ENCODE data around the gene MUC3A.
"Not testable (repeated sequence)": the region's sequence is repeated elsewhere in the genome, so short reads cannot be mapped to it uniquely, and the experiment has no call there.

The MUC3A gene

DNA sequence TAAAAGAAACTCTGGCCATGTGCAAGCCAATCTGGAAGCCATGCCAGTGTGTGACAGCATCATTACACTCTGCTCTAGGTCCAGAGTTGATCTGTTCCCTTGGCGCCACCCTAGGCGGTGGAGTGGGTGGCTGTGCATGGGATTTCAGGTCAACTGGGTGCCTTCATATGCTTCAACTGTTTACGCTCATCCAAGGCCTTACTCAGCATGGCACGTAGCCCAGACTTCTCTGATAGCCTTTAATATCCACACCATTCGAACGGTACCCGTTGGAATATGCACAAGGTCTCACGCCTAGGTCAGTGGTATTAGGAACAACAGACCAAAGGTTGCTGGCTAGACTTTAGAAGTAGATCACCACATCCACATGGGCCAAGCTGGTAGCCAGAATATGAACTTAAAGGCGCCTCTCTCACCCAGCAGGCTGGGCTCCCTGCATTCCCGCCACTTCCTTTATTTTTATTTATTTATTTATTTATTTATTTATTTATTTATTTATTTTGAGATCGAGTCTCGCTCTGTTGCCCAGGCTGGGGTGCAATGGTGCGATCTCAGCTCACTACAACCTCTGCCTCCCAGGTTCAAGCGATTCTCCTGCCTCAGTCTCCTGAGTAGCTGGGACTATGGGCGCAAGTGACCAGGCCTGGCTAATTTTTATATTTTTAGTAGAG, 35.0 kb upstream of the MUC3A start:
- TF ChIP-seq, protein P1, sequence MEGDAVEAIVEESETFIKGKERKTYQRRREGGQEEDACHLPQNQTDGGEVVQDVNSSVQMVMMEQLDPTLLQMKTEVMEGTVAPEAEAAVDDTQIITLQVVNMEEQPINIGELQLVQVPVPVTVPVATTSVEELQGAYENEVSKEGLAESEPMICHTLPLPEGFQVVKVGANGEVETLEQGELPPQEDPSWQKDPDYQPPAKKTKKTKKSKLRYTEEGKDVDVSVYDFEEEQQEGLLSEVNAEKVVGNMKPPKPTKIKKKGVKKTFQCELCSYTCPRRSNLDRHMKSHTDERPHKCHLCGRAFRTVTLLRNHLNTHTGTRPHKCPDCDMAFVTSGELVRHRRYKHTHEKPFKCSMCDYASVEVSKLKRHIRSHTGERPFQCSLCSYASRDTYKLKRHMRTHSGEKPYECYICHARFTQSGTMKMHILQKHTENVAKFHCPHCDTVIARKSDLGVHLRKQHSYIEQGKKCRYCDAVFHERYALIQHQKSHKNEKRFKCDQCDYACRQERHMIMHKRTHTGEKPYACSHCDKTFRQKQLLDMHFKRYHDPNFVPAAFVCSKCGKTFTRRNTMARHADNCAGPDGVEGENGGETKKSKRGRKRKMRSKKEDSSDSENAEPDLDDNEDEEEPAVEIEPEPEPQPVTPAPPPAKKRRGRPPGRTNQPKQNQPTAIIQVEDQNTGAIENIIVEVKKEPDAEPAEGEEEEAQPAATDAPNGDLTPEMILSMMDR (conservative IDR thresholded peaks at IDR 0.05; ENCODE audit: low read depth, low read length): no peak
- no peak for DNase-seq (ENCODE audit: low read depth)
- no peak overlapping the region for H3K4me3 ChIP-seq (ENCODE audit: low read length)

DNA sequence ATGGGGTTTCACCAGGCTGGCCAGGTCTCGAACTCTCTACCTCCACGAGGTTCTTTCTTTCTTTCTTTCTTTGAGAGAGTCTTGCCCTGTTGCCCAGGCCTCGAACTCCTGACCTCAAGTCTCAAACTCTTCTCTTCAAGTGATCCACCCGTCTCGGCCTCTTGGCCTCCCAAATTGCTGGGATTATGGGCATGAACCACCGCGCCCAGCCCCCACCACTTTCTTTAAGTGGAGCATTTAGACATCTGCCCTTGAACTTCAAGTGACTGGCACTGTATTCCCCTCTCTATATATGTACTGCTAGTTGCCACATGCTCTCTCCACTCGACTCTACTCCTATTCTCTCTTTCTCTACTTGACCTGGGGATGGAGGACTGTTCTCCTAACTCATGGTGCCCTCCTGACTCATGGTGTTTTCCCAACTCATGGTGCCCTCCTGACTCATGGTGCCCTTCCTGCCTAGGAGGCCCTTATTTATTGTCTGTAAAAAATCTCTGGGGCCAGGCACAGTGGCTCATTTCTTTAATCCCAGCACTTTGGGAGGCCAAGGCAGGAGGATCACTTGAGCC, 34.4 kb upstream of the MUC3A start:
- no peak for DNase-seq (ENCODE audit: low read depth)
- TF ChIP-seq, protein P1 (conservative IDR thresholded peaks at IDR 0.05; ENCODE audit: low read depth, low read length): no peak
- H3K4me3 ChIP-seq (ENCODE audit: low read length): no peak overlapping the region

DNA sequence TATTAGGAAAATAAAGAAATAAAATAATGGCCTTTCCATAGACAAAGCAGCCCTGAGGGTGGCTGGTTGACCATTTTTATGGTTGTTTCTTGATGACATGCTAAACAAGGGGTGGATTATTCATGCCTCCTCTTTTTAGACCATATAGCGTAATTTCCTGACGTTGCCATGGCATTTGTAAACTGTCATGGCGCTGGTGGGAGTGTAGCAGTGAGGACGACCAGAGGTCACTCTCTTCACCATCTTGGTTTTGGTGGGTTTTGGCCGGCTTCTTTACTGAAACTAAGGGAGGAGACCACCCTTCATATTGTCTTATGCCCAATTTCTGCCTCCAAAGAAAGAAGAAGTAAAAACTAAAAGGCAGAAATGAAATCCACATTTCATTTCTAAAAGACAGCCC, 30.0 kb upstream of the MUC3A start:
- not testable (repeated sequence) for DNase-seq (ENCODE audit: low read depth); H3K4me3 ChIP-seq (ENCODE audit: low read length)

DNA sequence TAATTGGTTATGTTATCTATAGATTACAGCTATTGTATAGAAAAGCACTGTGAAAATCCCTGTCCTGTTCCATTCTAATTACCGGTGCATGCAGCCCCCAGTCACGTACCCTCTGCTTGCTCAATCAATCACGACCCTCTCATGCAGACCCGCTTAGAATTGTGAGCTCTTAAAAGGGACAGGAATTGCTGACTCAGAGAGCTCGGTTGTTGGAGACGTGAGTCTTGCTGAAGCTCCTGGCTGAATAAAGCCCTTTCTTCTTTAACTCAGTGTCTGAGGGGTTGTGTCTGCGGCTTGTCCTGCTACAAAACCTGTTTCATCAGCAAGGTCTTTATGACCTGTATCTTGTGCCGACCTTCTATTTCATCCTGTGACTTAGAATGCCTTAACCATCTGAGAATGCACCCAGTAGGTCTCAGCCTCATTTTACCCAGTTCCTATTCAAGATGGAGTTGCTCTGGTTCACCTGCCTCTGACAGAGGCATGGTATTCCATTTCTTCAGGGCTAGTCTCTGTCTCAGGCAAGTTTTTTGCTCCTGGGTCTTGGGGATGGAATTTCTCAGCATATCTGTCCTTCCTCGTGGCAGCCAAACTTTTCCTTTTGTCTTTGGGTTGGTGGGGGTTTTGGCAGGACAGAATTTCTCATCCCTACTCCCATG, 29.4 kb upstream of the MUC3A start:
- H3K4me3 ChIP-seq (ENCODE audit: low read length); DNase-seq (ENCODE audit: low read depth): not testable (repeated sequence)

DNA sequence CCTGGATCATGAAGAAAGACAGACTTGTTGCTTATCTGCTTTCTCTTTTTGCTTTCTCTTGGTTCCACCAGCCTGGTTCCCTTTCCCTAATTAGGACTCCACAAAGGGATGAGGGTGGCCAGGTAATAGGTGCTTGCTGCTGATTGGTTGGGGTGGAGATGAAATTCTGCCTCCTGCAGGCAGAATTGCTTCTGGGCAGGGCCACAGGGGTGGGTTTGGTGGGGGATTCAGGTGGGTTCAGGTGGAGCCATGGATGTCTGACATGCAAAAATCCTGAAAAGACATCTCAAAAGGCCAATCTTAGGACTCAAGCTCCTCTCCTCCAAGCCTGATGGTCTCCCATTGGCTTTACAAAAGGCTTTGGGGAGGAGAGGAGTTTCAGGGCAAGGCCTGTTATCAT, 28.3 kb upstream of the MUC3A start:
- H3K4me3 ChIP-seq (ENCODE audit: low read length): no peak overlapping the region
- no peak for DNase-seq (ENCODE audit: low read depth)
- TF ChIP-seq, protein P1 (conservative IDR thresholded peaks at IDR 0.05; ENCODE audit: low read depth, low read length): no peak

DNA sequence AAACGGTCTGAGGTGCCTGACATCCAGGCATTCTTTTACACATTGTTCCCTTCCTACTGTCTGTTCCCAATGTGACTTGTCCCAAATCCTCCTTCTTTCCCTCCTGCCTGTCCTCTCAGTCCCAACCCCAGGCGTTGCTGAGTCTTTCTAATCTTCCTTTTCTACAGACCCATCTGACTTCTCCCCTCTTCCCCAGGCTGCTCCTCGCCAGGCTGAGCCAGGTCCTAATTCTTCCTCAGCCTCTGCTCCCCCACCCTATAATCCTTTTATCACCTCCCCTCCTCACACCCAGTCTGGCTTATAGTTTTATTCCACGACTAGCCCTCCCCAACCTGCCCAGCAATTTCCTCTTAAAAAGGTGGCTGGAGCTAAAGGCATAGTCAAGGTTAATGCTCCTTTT, 25.7 kb upstream of the MUC3A start:
- not testable (repeated sequence) for DNase-seq (ENCODE audit: low read depth); H3K4me3 ChIP-seq (ENCODE audit: low read length)

DNA sequence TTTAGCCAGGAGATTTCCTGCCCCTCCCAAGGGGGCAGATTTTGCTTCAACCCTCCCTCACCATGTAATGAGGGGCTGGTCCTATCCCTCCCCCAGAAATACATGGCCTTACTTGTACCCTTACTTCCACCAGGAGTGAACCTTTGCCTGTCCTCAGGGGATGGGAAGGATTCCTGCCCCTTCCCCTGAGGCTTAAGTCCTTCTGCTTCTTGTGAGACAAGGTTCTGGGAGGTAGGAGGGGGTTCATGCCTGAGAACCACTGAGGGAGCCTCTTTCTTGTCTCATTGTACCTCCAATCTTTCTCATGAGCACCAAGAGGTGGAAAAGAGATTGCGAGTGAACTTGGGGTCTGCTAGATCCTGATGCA, 19.5 kb upstream of the MUC3A start:
- DNase-seq (ENCODE audit: low read depth): no peak
- no peak overlapping the region for H3K4me3 ChIP-seq (ENCODE audit: low read length)
- TF ChIP-seq, protein P1 (conservative IDR thresholded peaks at IDR 0.05; ENCODE audit: low read depth, low read length): no peak

DNA sequence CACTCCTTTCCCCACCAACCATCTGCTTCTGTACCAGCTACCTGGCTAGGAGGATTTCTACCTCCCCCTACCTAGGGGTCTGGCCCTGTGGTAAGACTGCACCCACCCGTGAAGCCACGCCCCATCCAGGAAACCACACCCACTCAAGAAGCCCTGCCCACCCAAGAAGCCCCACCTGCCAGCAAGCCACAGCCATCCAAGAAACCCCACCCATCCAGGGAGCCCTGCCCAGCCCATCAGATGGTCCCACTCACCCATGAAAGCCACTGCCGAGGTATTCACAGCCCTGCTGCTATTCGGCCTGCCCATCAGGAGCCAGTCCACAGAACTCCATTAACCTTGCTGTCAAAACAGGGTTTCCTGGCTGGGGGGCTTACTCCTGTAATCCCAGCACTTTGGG, 15.6 kb upstream of the MUC3A start:
- no peak overlapping the region for H3K4me3 ChIP-seq (ENCODE audit: low read length)
- no peak for DNase-seq (ENCODE audit: low read depth)
- TF ChIP-seq, protein P1 (conservative IDR thresholded peaks at IDR 0.05; ENCODE audit: low read depth, low read length): no peak

DNA sequence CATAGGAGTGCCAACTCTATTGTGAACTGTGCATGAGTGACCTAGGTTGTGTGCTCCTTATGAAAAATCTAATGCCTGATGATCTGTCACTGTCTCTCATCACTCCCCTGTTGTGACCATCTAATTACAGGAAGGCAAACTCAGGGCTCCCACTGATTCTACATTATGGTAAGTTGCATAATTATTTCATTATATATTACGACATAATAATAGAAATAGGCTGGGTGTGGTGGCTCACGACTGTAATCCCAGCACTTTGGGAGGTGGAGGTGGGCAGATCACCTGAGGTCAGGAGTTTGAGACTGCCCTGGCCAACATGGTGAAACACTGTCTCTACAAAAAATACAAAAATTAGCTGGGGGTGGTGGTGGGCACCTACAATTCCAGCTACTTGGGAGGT, 14.0 kb upstream of the MUC3A start:
- DNase-seq (ENCODE audit: low read depth); H3K4me3 ChIP-seq (ENCODE audit: low read length): not testable (repeated sequence)

DNA sequence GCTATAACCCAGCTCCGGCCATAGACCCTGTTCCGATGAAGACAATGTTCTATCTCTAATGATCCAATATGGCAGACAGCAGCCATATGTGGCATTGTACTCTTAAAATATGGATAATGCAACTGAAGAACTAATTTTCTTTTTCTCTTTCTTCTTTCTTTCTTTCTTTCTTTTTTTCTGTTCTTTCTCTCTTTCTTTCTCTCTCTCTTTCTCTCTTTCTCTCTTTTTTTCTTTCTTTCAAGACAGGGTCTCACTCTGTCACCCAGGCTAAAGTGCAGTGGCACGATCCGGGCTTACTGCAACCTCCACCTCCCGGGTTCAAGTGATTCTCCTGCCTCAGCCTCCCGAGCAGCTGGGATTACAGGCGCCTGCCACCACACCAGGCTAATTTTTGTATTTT, 13.2 kb upstream of the MUC3A start:
- H3K4me3 ChIP-seq (ENCODE audit: low read length): not testable (repeated sequence)

More for the DNA sequence above, 13.2 kb upstream of the MUC3A start:
- DNase-seq (ENCODE audit: low read depth): not testable (repeated sequence)
